K562 (cell line): ENCODE results near the gene RETREG1. TPM values are rescaled to one million over a fixed set of nuclear protein-coding genes. Genes with fewer than 3 reads are reported as not detected.

Source experiments
- ATAC-seq: fragments of 200-7000 bp; cut with Tn5 transposase; 3 replicates; pipeline ENCODE4 v1.9.1; 2020; ENCODE audit warnings: moderate library complexity
- BruUV-seq: library from RNA; stranded (reverse); fragments of 400-500 nt; replicated peaks from 2 replicates; lab custom pipeline; 2021; lab: Mats Ljungman, UMichigan
- CTCF ChIA-PET: fragments of 300-600 bp; formaldehyde crosslinking; extraction: SDS; loops from one replicate; lab custom pipeline; 2021; ENCODE audit warnings: low intra/inter-chr PET ratio; lab: Yijun Ruan, JAX
- POLR2A ChIA-PET: fragments of 300-600, 350-650 bp; sonication (Branson Sonifier 250); formaldehyde crosslinking; extraction: SDS; loops from one replicate; lab custom pipeline; 2021; ENCODE audit warnings: antibody characterized with exemption, inconsistent platforms; lab: Yijun Ruan, JAX
- DNase-seq, 4 experiments: peaks; one replicate each; pipeline versions ENCODE4 v3.0.0 to v3.0.0-alpha.2; 2011 to 2018; ENCODE audit warnings: low spot score in 3 of 4, mixed read lengths in 3 of 4; ENCODE audit errors: extremely low read depth in 1 of 4
- FAIRE-seq: peaks from 2 replicates; lab custom pipeline; 2011; peaks lifted over from hg19 to GRCh38; lab: Jason Lieb, UNC
- H2AFZ ChIP-seq: 2 replicates; pipeline ENCODE4 v1.6.0; 2011; ENCODE audit warnings: low read depth, low read length, control low read depth, inconsistent platforms
- H3K27ac ChIP-seq: fragments of 200-600 bp; 3 replicates; pipeline ENCODE4 v1.8.0; 2011; ENCODE audit warnings: low read depth, mild to moderate bottlenecking, control low read depth, inconsistent platforms, low read length, moderate library complexity, mixed read lengths; ENCODE audit errors: extremely low read depth
- H3K27me3 ChIP-seq, 2 experiments: fragments of 300-600 bp in 1 of 2; 2 replicates in 1 of 2; 3 replicates in 1 of 2; pipeline versions ENCODE4 v1.6.0 to v1.8.0; 2011; ENCODE audit warnings: inconsistent platforms in 2 of 2, low read length in 2 of 2, mild to moderate bottlenecking in 1 of 2, mixed read lengths in 1 of 2, moderate library complexity in 1 of 2; ENCODE audit not compliant: control insufficient read depth in 2 of 2, insufficient read depth in 2 of 2
- H3K36me3 ChIP-seq: fragments of 300-600 bp; 3 replicates; pipeline ENCODE4 v1.8.0; 2011; ENCODE audit warnings: mild to moderate bottlenecking, low read length, inconsistent platforms; ENCODE audit not compliant: control insufficient read depth, insufficient read depth
- H3K4me1 ChIP-seq, 2 experiments: fragments of 200-600 bp in 1 of 2; replicated peaks in 1 of 2; 2 replicates in 1 of 2; 3 replicates in 1 of 2; pipeline versions ENCODE4 v1.5.1 to v1.8.0; 2011; ENCODE audit warnings: inconsistent platforms in 2 of 2, low read length in 2 of 2, mild to moderate bottlenecking in 1 of 2, mixed read lengths in 1 of 2, moderate library complexity in 1 of 2; ENCODE audit not compliant: control insufficient read depth in 2 of 2, insufficient read depth in 2 of 2
- H3K4me2 ChIP-seq: 2 replicates; pipeline ENCODE4 v1.6.1; 2011; ENCODE audit warnings: low read length, control low read depth, inconsistent platforms, mixed read lengths; ENCODE audit not compliant: insufficient read depth
- H3K4me3 ChIP-seq: fragments of 200-600 bp; sonication (generic), shearing (Covaris generic); 2 replicates; pipeline ENCODE4 v1.5.1; 2016; ENCODE audit warnings: control low read depth, inconsistent platforms
- H3K79me2 ChIP-seq: fragments of 200-600 bp; 3 replicates; pipeline ENCODE4 v1.8.0; 2011; ENCODE audit warnings: low read length, inconsistent platforms; ENCODE audit not compliant: control insufficient read depth, insufficient read depth
- H3K9ac ChIP-seq, 2 experiments: 2 replicates each; pipeline versions ENCODE4 v1.6.0 to v1.6.1; 2011; ENCODE audit warnings: low read depth in 2 of 2, low read length in 2 of 2, control low read depth in 1 of 2, inconsistent platforms in 1 of 2, mild to moderate bottlenecking in 1 of 2, mixed read lengths in 1 of 2; ENCODE audit not compliant: insufficient read depth in 1 of 2
- H3K9me1 ChIP-seq: one replicate; pipeline ENCODE4 v1.6.0; 2011; ENCODE audit warnings: inconsistent platforms, mild to moderate bottlenecking, low read length, moderate library complexity; ENCODE audit not compliant: control insufficient read depth, insufficient read depth
- H3K9me3 ChIP-seq: replicated peaks from 2 replicates; pipeline ENCODE4 v1.5.1; 2011; ENCODE audit warnings: low read depth, low read length, inconsistent platforms; ENCODE audit not compliant: control insufficient read depth, insufficient read depth
- H4K20me1 ChIP-seq: replicated peaks from 2 replicates; pipeline ENCODE4 v1.6.1; 2011; ENCODE audit warnings: low read length, inconsistent platforms, mixed read lengths; ENCODE audit not compliant: control insufficient read depth, insufficient read depth
- CTCFL ChIP-seq: IDR thresholded peaks from 2 replicates; pipeline ENCODE4 v1.6.1; 2011; ENCODE audit warnings: borderline replicate concordance, low read depth, mild to moderate bottlenecking, moderate library complexity, low read length; ENCODE audit not compliant: insufficient read depth, poor library complexity, severe bottlenecking
- GTF2B ChIP-seq: IDR thresholded peaks from 2 replicates; pipeline ENCODE4 v1.6.1; 2011; ENCODE audit not compliant: insufficient read length; ENCODE audit errors: extremely low read depth
- GTF2F1 ChIP-seq: IDR thresholded peaks from 2 replicates; pipeline ENCODE4 v1.6.1; 2011; ENCODE audit warnings: low read depth, low read length, improper control_type of control experiment
- MBD2 ChIP-seq: sonication (generic); IDR thresholded peaks from 2 replicates; pipeline ENCODE4 v1.6.1; 2016; ENCODE audit warnings: low read depth, borderline replicate concordance
- MCM5 ChIP-seq: fragments of 450-650 bp; IDR thresholded peaks from 2 replicates; pipeline ENCODE4 v1.6.1; 2016; ENCODE audit warnings: low read depth
- NR1H2 ChIP-seq: sonication (generic); formaldehyde crosslinking; IDR thresholded peaks from 2 replicates; pipeline ENCODE4 v1.4.0; 2020; ENCODE audit warnings: mild to moderate bottlenecking, missing genetic modification reagents
- NUFIP1 ChIP-seq: fragments of 450-650 bp; IDR thresholded peaks from 2 replicates; pipeline ENCODE4 v1.6.1; 2018; ENCODE audit not compliant: partially characterized antibody
- RBM15 ChIP-seq: fragments of 200-400 bp; formaldehyde crosslinking; IDR thresholded peaks from 2 replicates; pipeline ENCODE4 v1.6.1; 2018; ENCODE audit warnings: mild to moderate bottlenecking, low read length, moderate library complexity; ENCODE audit not compliant: insufficient read depth
- RCOR1 ChIP-seq, 2 experiments: IDR thresholded peaks; 2 replicates each; pipeline ENCODE4 v1.6.1; 2012; ENCODE audit warnings: low read depth in 2 of 2, low read length in 2 of 2, borderline replicate concordance in 1 of 2, improper control_type of control experiment in 1 of 2
- SMAD1 ChIP-seq: fragments of 150-350 bp; IDR thresholded peaks from 2 replicates; pipeline ENCODE4 v1.6.1; 2014; ENCODE audit warnings: low read length, low read depth; ENCODE audit not compliant: partially characterized antibody
- TBP ChIP-seq: optimal IDR thresholded peaks from 2 replicates; pipeline ENCODE3; 2011; ENCODE audit warnings: low read depth, low read length, improper control_type of control experiment
- THRAP3 ChIP-seq: fragments of 450-650 bp; IDR thresholded peaks from 2 replicates; pipeline ENCODE4 v1.6.1; 2016; ENCODE audit warnings: mild to moderate bottlenecking, inconsistent platforms, borderline replicate concordance
- TRIM25 ChIP-seq: fragments of 450-650 bp; IDR thresholded peaks from 2 replicates; pipeline ENCODE4 v1.7.0; 2016; ENCODE audit warnings: borderline replicate concordance
- XRCC3 ChIP-seq: fragments of 450-650 bp; IDR thresholded peaks from 2 replicates; pipeline ENCODE4 v1.6.1; 2017; ENCODE audit warnings: mild to moderate bottlenecking, moderate library complexity
- ZFX ChIP-seq: sonication (generic); formaldehyde crosslinking; IDR thresholded peaks from 2 replicates; pipeline ENCODE4 v1.8.0; 2022; ENCODE audit warnings: mild to moderate bottlenecking, missing genetic modification reagents, moderate library complexity
- ZNF436 ChIP-seq: fragments of 250-450, 450-650 bp; sonication (Bioruptor Pico); formaldehyde crosslinking; IDR thresholded peaks from 2 replicates; pipeline ENCODE4 v1.7.0; 2020; ENCODE audit warnings: mild to moderate bottlenecking
- ZNF551 ChIP-seq: fragments of 250-450 bp; sonication (Bioruptor Pico); IDR thresholded peaks from 2 replicates; pipeline ENCODE4 v1.5.0; 2021; ENCODE audit warnings: mild to moderate bottlenecking, moderate library complexity
- ZNF57 ChIP-seq: fragments of 450-650 bp; formaldehyde crosslinking; IDR thresholded peaks from 2 replicates; pipeline ENCODE4 v1.4.0; 2020; ENCODE audit warnings: mild to moderate bottlenecking, moderate library complexity
- ZNF766 ChIP-seq: fragments of 200-800 bp; sonication (Bioruptor generic); conservative IDR thresholded peaks from 2 replicates; pipeline ENCODE4 v1.6.1; 2016; ENCODE audit warnings: missing genetic modification characterization, missing compliant biosample characterization
- WGBS: fragments of 100-300 bp; shearing (Covaris generic); methylation state at CpG from one replicate; pipeline ENCODE4 v1.1.6; 2016; ENCODE audit warnings: low coverage, mixed read lengths; ENCODE audit not compliant: insufficient coverage; ENCODE audit errors: missing lambda C conversion rate; 5-methylcytosine and 5-hydroxymethylcytosine counted together
- in situ Hi-C: fragments of 300-500 bp; cut with MboI; formaldehyde crosslinking; loops from 4 replicates; pipeline ENCODE4 v1.15.0; 2018; ENCODE audit warnings: inconsistent platforms, mixed read lengths
- intact Hi-C: fragments of 100-400 bp; cut with micrococcal nuclease; formaldehyde crosslinking; loops from 2 replicates; pipeline ENCODE4 v1.14.2; 2022
- polyA plus RNA-seq, 8 experiments: library from polyadenylated mRNA; depleted of rRNA in 4 of 8; stranded (reverse) in 5 of 8; unstranded in 3 of 8; fragments of >200 nt; fragmentation: Nextera tagmentation in 2 of 8; fragmentation: Illumina TruSeq in 1 of 8; extraction: Ambion mirVana in 2 of 8; extraction: Trizol in 1 of 8; gene quantifications; 2 replicates each; pipeline versions ENCODE4 v1.2.1 to v1.2.3, GENCODE V29; 2011 to 2014; ENCODE audit warnings: inconsistent platforms in 1 of 8, missing spikeins in 1 of 8
- total RNA-seq, 7 experiments: library from RNA; depleted of rRNA in 6 of 7; stranded (reverse); fragments of >200 nt in 6 of 7; fragmentation: Illumina TruSeq in 2 of 7; extraction: Trizol in 2 of 7; gene quantifications; 2 replicates each; pipeline versions ENCODE4 v1.2.1 to v1.2.3, GENCODE V29; 2011 to 2021; ENCODE audit warnings: low replicate concordance in 1 of 7

The RETREG1 gene
- total and polyA plus RNA-seq, 9 of the 15 experiments (the other 6 are each of a cell fraction or from before 2014, with no cell fraction given), result 0.01 to 0.20 (median 0.08) TPM; not detected in 5

GRCh38 chr5:16552666-16553343 lies 64.0 kb downstream of the RETREG1 start:
- peak; percentile 94 for ATAC-seq
- POLR2A ChIA-PET, result no interaction called here
- no peaks in the 10 kb centered on the region for H4K20me1 ChIP-seq
- H3K79me2 ChIP-seq, result no peaks in the 10 kb centered on the region
- peak; percentile 80 for FAIRE-seq
- no peaks in the 10 kb centered on the region for H3K9me3 ChIP-seq
- no peaks in the 10 kb centered on the region for H3K9me1 ChIP-seq
- H3K27ac ChIP-seq, result no peak overlapping the region
- in situ Hi-C loops (no loop called here), intact Hi-C loops (loop anchor here (2.0 kb wide), 1 partner anchor 392 kb away; no protein-coding TSS in a partner anchor)
- WGBS, result 9% methylated on average over 7 of the region's 7 CpGs
- CTCF ChIA-PET, result interaction anchor here (1.9 kb wide), 1 partner anchor 63 kb away, joined by 5 read pairs; no protein-coding TSS in a partner anchor
- DNase-seq, result peak; percentile 49 to 68 (median 62)
- no peak overlapping the region for H3K4me3 ChIP-seq
- no peaks in the 10 kb centered on the region for H3K4me1 ChIP-seq
- no TSS peak for BruUV-seq
- no peak overlapping the region for H3K9ac ChIP-seq
- H3K36me3 ChIP-seq, result no peaks in the 10 kb centered on the region
- no peak overlapping the region for H2AFZ ChIP-seq
- no peak overlapping the region for H3K4me2 ChIP-seq
- no peaks in the 10 kb centered on the region for H3K27me3 ChIP-seq
- no peak for TF ChIP-seq TRIM25
- TF ChIP-seq XRCC3, result no peak
- no peak for TF ChIP-seq ZNF551 (CRISPR knock-in tag)
- TF ChIP-seq RCOR1 (IDR thresholded peaks at IDR 0.05; ENCODE audit: borderline replicate concordance in 1 of 2, low read depth in 2 of 2, low read length in 2 of 2), result no peak
- TF ChIP-seq ZNF766 (CRISPR knock-in tag), result no peak
- TF ChIP-seq MBD2, result no peak
- no peak for TF ChIP-seq GTF2F1
- TF ChIP-seq GTF2B, result no peak
- no peak for TF ChIP-seq MCM5
- TF ChIP-seq THRAP3, result no peak
- no peak for TF ChIP-seq ZNF57 (CRISPR knock-in tag)
- TF ChIP-seq ZNF436, result 0 out of 2 replicates have a peak, but pooled peaks have one; percentile 26
- TF ChIP-seq CTCFL, result peak; percentile 25
- TF ChIP-seq NUFIP1, result no peak
- TF ChIP-seq SMAD1, result no peak
- no peak for TF ChIP-seq ZFX (CRISPR knock-in tag)
- no peak for TF ChIP-seq RBM15
- no peak for TF ChIP-seq TBP
- no peak for TF ChIP-seq NR1H2
